DMS79 treated with DMSO at 0.1 percent for 48 hours (cell line): ENCODE results near the gene HOXA5.

ENCODE experiments used
- DNase-seq: peaks from one replicate; lab custom pipeline; 2025; lab: John Stamatoyannopoulos, UW

The HOXA5 gene

DNA sequence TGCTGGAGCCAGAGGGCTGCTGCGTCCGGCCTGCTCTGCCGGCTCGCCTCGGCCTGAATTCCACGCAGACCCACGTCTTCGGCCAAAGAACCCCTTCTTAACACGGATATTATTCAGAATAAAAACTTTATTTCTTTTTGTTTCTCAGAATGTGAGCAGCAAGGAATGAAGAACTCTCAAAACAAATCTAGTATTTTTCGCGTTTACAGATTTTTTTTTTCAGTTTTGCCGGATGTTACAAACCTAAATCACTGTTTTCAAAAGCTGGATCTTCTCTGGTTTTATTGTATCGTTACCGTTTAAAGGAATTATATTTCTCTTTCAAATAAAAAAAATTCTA, 36.6 kb downstream of the HOXA5 start:
- no peak for DNase-seq

GRCh38 chr7:27106181-27106900, 37.1 kb downstream of the HOXA5 start:
- no peak for DNase-seq

DNA sequence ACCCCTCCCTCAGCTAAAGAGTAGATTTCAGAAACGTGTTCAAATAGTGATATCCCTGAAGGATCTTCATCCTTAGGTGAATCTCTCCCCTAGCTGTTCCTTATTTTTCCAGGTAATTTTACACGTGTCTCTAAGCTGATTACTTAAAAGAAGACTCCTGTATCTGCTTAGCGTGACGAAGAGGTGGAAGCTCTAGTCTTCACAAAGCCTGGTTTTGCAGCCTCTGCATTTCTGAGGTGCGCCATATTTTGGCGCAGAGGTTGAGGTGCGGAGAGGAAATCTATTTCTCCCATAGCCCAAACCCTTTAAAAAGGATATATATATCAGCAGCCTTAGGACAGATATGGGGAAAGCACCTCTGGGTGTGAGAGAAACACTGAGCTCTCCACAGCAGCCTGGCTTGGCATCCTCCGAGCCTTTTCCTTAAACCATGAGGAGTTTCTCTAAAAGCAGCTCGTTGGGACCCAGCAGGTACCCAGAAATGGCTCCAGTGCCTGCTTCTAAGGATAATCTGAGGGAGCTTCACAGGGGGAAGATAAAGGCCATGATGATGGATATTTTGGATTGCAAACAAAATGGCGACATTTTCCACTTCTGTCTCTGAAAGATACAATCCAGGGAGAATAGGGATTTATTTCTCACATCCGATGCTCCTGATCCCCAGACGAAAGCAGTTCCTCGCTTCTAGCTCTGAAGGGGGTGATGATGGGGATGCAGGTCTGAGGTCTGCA, 38.0 kb downstream of the HOXA5 start:
- no peak for DNase-seq

- DNase-seq, result no peak
Measured at GRCh38 chr7:27104341-27105058, 39.0 kb downstream of the HOXA5 start.

DNA sequence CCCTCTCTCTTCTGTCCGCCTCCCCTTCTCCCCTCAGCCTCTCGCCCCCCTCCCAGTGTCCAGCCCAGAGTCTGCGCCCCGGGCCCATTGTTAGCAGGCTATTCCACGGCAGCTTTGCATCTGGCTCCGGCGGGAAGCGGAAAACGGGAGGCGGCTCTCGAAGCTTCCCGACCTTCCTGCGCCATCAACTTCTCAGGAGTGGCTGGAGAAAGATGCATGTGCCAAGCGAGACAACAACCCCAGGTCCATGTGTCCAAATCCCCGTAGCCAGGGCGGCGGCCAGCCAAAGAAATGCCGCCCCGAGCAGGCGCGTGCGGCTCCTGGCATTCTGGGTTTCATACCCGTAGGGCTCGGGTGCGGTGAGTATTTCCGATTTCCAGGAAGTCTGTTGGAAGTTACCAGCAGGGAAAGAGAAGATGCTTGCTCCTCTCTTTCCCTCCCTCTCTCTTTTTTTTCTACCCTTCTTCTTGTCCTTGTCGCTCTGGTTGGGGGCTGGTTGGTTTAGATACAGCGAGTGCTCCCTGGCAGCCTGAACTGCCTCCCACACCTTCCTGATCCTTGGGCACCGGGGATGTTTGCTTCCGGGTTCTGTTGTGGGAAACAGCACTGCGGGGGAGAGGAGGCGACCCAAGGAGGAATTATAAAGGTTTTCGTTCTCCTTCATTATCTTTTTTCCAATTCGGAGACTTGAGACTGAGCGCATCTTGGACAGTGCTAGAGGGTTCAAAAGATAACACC, 39.8 kb downstream of the HOXA5 start:
- DNase-seq, result no peak

GRCh38 chr7:27102581-27103442, 40.7 kb downstream of the HOXA5 start, which contains the start of gene HOXA2:
Gene HOXA2 (minus strand): TSS chr7:27102683. CDS start chr7:27102500, 183 bp downstream.
- no peak for DNase-seq

GRCh38 chr7:27101957-27102580, 41.4 kb downstream of the HOXA5 start:
- no peak for DNase-seq

GRCh38 chr7:27101171-27101956, 42.1 kb downstream of the HOXA5 start:
- no peak for DNase-seq

- DNase-seq, result no peak
Measured at GRCh38 chr7:27100694-27101170, 42.7 kb downstream of the HOXA5 start.

DNA sequence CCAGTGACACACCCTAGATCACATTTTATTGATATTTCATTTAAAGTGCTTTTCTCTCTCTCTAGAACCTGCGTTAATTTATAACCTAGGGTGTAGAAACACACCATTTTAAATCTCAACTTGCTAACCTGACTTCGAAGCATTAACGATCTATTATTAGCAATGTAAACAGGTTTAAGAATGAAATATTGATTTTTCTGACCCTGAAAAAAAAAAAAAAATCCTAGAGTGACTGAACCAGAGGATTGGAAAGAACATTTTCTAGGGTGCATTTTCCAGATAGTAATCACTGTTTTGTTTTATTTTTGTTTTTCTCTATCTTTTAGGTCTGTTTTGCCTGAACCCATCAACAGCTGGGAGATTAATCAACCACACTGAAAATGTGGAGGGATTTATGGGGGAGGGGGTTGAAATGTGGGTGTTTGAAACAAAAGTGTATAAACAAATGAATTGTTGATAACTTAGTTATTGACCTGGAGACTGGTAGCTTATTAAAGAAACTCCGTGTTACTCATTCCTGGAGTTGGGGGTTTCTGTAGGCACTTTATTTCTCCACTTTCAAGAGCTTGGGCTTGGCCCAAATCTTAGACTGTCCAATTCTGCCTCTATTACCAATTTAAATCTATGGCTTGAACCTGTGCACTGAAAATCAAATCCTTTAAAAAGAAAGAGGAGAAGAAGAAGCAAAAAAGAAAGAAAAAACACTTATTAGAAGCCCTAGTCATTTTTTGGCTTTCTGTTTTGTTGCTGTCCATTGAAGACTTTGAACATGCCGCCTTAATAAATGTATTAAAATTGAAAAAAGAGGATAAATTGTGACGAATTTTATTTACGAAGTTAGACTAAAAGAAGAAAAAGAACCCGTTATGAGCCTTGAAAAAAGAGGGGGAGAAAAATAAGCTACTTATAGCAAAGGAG, 43.8 kb downstream of the HOXA5 start:
- DNase-seq, result no peak

GRCh38 chr7:27098578-27099451, 44.7 kb downstream of the HOXA5 start:
- peak; percentile 52 for DNase-seq

DNA sequence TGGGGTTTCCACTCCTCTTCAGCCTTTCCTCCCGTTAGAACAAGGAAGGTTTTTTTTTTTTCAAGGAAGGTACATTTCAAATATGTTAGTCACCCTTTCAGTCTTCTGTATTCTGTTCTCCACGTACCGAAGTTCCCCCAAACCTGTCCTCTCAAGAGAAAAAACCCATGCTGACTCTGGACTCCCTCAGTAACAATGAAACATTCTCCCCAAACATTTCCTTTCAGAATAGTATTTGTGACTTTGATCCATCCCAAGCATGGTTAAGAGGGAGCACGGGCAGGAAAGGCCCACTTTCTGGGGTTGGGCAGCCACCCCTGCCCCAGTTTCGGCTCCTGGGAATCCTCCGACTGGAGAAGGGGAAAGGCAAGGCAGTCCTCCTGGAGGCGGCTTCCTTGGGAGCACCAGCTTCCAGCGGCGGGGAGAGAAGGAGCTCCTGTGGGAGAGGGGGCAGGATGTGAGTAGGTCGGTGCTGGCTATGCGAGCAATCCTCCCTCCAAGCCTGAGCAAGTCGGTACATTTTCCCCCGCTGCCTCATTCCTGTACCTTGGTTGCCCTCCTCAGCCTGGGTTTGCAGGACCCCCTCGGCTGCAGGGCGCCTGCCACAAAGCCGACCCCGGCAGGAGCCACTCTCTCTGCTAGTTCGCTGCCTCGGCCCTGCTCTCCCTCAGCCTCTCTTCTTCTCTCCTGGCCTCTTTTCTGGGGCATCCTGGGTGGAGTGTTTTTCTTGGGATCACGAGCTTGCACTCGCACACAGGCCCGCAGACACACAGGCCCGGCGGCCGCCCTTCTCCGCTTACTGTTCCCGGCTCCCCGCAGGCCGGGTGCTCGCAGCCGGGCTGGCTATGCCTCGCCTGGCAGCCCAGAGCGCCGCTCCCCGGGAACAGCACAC, 45.5 kb downstream of the HOXA5 start:
- no peak for DNase-seq

DNA sequence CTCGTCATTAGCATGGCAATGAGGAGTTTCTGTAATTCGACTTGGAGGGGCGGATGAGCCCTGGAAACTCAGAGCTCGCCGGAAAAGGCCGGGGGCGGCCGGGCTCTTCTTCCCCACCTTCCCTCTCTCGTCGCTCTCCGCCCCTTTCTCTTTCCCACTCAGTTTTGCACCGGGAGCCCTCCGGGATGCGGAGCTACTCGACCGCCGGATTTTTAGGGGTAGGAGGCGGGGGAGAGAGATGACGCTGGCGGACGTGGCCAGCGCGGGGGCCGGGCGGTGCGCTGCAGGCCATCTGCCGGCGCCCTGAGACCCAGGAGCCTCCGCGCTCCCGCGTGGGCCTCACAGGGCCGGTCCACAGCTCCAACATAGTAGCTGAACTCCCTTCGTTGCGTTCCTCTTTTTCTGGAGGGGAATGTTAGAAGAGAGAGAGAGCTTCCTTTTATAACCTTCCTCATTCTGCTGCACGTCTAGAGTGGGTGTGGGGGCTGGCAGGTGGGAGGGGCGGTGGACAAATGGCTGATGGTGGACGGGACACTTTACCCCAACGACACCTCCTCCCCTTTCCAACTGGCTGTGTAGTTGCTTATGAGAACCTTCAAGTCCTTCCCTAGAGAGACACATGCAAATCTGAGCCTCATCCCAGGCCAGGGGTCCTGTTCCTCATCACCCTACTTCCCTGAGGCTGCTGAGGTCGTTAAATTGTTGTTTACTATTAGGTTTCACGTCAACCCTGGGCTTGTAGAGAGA, 46.5 kb downstream of the HOXA5 start:
- no peak for DNase-seq

- DNase-seq, result peak; percentile 88
Measured at GRCh38 chr7:27095897-27096767, 47.3 kb downstream of the HOXA5 start, which contains the start of gene HOXA1. Gene HOXA1 (minus strand): TSS chr7:27096000. CDS start chr7:27095912, 88 bp downstream.
